NOMO-1 treated with dmso at 0.1 percent for 144 hours (cell line): Measurements from ENCODE around the gene FRAS1.

ENCODE experiments used
- DNase-seq: peaks from one replicate; lab custom pipeline; 2025; ENCODE audit not compliant: unreplicated experiment; lab: John Stamatoyannopoulos, UW

FRAS1 gene

GRCh38 chr4:78356251-78356786 is 299.2 kb downstream of the FRAS1 start:
- DNase-seq = no peak

- DNase-seq = no peak
These were observed 300.0 kb downstream of the FRAS1 start for GRCh38 chr4:78357122-78357521.

GRCh38 chr4:78360466-78360865 is 303.3 kb downstream of the FRAS1 start:
- DNase-seq = no peak

GRCh38 chr4:78361621-78362120 is 304.5 kb downstream of the FRAS1 start:
- DNase-seq = no peak

DNA sequence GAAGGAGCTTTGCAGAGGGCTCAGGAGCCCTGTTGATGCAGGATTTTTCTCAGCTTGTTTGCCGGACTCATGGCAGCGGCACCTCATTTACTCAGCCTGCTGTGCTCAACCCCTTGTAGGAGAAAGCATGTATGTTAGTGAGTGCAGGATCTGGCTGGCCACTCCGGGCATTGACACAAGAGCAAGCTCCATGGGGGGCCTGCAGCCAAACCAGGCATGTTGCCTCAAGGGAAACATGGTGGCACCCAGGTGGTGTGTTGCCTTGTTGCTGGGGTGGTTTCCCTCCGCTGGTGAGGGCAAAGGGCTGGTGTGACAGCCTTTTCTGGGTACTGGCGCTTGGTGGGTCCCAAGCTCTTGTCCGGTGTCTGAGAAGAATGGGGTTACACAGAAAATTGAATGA is 305.2 kb downstream of the FRAS1 start:
- DNase-seq = no peak

GRCh38 chr4:78363031-78363570 is 306.0 kb downstream of the FRAS1 start:
- DNase-seq = no peak

- no peak for DNase-seq
These were observed 312.6 kb downstream of the FRAS1 start for GRCh38 chr4:78369679-78370078.

DNA sequence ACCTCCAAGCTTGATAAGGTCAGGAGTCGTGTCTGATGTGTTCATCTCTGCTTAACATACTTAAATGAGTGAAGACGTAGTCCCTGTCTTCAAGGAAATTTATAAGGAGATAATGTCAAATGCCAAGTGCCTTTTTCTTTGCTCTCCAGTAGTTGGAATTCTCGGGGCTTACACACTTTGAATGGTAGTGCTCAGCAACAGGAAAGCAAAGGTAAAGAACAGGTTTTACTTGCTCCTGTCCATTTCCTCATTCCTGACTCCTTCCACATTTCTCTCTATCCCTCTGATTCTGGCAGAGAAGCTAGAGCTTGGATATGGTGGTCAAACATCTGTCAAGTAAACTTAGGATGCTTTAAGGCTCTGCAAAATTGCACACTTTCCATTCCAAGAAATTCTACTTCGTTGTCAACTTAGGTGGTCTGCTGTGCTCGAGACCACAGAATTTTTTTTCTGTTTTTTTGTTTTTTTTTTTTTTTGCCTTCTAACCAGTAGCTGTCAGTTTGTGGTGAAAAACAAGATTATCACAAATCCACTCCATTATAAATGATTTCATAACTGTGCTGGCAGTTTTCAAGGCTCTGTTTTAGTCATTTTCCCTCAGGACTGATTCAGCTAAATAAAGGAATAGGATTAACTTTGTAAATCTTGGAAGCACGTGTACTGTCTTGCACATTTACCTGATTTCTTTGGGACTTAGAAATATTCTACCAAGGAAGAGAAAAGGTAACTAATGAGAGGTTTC is 313.7 kb downstream of the FRAS1 start:
- no peak for DNase-seq

DNA sequence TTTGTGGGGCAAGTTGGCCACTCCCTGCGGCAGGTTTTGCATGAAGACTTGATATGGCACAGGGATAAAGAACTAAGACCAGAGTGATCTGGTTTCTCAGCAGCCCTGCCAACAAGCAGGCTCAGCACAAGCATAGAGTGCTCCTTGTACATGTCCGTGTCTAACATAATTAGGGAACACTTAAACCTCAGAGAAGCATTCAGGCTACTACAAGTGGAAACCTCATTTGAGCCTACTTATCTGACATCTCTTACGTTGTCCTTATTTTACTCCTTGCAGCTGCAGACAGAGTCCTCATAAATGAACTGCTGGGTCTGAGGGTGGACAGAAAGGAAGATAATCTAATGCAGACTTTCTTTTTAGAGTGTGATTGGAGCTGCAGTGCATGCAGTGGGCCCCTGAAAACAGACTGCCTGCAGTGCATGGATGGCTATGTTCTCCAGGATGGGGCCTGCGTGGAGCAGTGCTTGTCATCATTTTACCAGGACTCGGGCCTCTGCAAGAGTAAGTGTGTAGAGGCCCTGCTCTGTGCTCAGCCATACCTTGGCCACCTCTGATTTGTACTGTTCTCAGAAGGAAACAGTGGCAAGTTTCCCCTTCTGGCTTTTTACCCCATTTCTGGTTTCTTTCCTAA is 315.3 kb downstream of the FRAS1 start:
- DNase-seq = no peak

- no peak for DNase-seq
These were observed 320.4 kb downstream of the FRAS1 start for GRCh38 chr4:78377555-78377954.

DNA sequence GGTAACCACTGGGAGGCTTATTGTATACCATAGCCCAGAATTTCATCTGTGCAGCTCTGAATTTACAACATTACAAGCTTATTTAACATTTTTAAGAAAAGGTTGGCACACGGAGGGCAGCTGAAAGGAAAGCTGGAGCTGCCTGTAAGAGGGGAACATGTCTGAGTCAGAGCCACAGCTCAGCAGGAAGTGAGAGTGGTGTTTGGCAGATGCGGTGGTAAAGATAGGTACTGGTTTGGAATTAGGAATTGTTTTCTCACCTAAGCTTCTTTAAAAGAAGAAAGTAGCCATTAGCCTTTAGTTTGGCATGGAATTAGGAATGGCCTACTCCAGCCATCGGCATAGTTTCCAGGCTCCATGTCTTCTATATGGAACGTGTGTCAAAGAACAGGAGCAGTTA is 321.9 kb downstream of the FRAS1 start:
- DNase-seq = no peak

GRCh38 chr4:78379991-78380729 is 323.0 kb downstream of the FRAS1 start:
- no peak for DNase-seq

DNA sequence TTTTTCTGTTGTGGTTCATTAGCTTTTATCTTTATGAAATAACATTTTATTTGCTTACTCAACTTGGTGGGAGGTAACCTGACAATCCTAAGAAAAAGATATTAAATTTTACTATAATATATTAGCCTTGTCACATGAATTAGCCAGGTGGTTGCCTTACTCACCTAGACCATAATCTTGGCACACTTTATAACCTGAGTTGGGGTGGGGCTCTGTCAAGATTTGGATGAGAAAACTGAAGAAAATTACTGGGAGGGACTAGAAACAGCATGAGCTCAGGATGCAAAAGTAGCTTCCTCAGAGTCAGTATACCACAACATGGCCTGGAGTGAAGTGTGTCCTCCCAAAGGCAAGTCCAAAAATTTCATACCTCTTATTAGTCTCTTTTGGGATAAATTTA is 329.6 kb downstream of the FRAS1 start:
- DNase-seq = no peak

DNA sequence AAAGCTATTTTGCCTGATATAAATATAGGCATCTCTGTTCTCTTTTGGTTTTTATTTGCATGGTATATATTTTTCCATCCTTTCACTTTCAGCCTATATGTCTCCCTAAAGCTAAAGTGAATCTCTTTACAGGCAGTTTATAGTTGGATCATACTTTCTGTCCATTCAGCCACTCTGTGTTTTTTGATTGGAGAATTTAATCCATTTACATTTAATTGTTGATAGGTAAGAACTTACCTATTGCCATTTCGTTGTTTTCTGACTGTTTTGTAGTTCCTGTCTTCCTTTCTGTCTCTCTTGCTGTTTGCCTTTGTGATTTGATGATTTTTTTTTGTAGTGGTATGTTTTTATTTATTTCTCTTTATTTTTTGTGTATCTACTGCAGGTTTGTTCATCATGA is 338.5 kb downstream of the FRAS1 start:
- no peak for DNase-seq

GRCh38 chr4:78396613-78397291 is 339.6 kb downstream of the FRAS1 start:
- DNase-seq = no peak

GRCh38 chr4:78397292-78397630 is 340.1 kb downstream of the FRAS1 start:
- DNase-seq = no peak

GRCh38 chr4:78409612-78410202 is 352.6 kb downstream of the FRAS1 start:
- no peak for DNase-seq

GRCh38 chr4:78410225-78410624 is 353.1 kb downstream of the FRAS1 start:
- DNase-seq = no peak

DNA sequence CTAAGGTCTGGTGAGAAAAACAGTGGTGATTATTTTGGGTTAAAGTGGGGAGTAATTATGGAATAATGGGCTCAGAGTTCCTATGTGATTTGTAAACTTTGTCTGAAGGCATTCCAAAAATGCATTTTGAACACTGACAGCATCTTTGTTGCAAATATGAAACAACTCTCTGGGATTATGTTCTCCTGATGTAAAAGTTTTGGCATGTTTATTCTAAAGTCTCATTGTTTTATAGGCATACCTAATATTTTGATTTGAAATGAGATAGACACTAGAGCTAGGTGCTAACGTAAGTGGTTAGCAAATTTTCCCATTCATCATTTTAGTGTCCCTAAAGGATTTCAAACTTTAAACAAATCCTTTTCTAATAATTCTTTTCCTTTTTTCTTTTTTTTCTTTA is 353.6 kb downstream of the FRAS1 start:
- no peak for DNase-seq

DNA sequence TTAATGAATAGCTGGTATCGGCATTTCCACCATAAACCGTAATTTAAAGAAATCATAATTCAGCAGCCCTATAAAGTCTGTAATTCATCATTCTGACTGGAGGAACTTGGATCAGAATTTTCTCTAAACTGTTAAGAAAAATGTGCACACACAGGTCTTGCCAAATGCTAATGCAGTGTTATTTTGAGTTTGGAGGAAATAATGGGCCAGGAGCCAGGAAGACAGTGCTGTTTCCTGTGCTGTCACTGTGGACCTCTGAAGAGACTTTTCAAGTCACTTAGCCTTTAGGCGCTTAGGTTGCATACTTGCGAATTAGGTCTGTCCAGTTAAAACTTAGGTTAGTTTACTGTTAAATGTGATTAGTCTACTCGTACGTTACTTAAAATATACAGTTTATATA is 357.0 kb downstream of the FRAS1 start:
- no peak for DNase-seq

DNA sequence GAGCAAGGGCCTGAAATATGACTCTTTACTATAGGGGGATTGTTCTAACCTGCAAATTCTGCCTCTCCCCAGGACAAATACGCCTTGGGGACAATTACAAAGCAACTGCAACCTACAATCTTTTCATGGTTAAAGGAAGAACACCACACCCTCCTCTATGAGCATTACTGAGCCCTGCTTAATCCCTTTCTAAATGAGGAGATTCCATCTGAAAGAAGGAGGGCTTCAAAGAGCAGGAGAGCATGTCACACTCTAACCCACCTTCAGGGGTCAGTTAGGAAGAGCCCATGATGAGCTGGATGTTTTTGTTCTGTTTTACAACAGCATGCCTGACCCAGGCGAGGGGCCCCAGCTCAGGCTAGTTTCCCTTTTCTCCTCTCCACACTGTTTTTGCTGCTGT is 360.5 kb downstream of the FRAS1 start:
- no peak for DNase-seq
